GM19240 (cell line): ENCODE measurements around the gene HLA-DRA.
"Not testable (repeated sequence)": the region's sequence is repeated elsewhere in the genome, so short reads cannot be mapped to it uniquely, and the experiment has no call there.

Source experiments
- DNase-seq: peaks from one replicate; pipeline ENCODE4 v3.0.0; 2011; ENCODE audit warnings: low spot score; ENCODE audit not compliant: insufficient read length

Gene HLA-DRA

DNA sequence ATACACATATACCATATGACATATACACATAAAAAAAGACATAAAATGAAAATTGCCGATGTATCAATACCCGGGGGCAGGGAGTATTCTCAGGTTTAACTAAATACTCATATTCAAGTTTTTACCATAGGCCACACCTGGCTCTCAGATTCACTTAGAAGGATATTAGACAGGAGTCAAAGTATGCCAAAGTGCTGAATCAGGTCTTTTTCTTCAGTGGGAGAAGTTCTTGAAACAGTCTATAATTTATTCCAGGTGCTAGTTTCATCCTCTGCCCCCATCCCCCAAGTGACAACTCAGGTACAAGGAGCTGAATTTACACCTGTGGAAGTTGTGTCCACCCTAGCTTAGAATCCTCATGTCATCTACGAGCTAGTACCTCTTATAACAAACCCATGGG, 8.5 kb upstream of the HLA-DRA start:
- no peak for DNase-seq

DNA sequence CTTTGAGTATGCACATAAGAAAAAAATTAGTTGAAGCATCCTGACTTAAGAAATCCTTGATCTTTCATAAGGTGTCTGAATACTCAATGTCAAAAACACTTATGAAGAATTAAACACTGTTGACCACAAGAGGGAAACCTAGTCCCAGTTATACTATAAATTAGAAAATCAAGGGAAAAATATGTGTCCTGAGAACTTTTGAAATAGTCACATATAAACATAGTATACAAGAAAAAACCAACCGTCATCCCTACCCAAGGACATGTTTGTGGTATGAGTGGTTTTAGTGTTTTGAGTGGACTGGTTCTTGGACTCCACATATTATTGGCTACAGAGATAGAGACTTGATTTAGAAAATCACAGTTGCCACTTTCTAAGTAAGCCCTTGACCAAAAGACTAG, 7.6 kb upstream of the HLA-DRA start:
- no peak for DNase-seq

DNA sequence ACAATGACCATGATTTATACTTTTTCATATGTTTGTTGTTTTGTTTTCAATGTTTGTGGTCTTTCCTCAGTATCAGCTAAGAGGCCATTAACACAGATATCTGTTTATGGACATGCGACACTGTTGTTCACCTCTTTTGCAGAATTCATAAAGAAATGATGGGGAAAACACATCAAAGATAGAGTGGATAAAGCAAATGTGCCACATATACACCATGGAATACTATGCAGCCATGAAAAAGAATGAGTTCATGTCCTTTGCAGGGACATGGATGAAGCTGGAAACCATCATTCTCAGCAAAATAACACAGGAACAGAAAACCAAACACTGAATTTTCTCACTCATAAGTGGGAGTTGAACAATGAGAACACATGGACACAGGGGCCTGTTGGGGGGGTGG, 5.7 kb upstream of the HLA-DRA start:
- DNase-seq = not testable (repeated sequence)

DNA sequence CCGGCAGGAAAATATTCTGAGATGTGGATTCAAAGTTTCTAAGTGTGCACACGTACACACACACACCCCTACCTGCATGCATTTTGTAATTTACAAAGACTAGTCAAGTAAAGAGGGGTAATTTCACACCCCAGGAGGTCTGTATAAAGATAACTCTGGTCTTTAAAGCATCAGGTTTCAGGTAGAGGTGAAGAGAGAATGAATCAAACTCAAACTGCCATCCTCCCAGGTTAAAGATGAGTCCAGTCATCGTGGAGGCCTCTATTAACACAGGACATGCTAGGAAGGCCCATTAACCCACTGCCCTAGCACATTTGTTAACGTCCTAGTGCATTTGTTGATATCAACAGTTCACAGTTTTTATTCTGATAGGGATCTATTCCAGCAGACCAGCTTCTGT, 3.5 kb upstream of the HLA-DRA start:
- DNase-seq = no peak

DNA sequence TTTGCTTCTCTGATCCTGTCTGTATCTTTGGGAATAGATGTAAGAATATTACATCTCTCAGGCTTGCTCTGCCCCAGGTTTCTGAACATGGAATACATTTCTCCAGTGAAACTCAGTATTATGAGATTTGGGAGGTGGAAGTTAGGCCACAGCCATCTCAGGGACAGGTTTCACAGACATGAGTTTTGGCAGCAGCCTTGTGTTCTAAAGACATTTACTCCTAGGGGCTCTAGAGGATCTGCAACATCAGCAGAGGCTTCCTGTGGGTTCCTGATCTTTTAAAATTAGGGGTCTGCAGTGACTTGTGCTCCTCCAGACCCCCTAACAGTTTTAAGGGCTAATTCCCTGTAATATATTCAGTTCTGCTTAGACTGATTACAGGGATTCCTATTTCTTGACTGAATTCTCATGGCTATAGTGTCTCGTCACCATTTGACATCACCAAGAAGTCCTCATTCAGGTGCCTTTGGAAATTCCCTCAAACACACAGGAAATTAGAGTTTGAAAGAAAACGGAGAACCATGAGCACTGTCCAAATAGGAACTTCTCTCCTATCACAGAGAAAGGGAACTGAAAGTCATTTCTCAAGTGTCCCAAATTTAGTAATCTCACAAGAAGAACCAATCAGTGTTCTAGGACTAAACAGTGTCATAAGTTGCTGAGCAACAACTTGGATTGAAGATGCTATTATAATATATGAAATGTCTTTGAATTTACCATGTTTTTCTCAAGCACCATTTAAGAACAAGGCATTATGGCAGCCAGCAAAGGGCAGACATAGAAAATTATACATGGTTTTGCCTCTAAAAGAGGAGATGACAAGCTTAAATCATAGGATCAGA, 2.5 kb upstream of the HLA-DRA start:
- no peak for DNase-seq

DNA sequence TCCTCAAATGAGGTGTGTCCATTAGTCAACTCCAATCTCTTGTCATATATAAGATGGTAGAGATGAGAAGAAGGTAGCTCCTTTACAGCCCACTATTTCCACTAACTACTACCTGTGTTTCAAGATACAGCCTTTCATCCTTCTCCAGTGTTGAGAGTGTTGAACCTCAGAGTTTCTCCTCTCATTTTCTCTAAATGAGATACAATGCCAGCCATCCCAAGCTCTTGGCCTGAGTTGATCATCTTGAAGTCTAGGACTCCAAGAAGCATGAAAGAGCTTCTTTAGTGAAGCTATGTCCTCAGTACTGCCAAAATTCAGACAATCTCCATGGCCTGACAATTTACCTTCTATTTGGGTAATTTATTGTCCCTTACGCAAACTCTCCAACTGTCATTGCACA, 548 bp upstream of the HLA-DRA start:
- DNase-seq = no peak

DNA sequence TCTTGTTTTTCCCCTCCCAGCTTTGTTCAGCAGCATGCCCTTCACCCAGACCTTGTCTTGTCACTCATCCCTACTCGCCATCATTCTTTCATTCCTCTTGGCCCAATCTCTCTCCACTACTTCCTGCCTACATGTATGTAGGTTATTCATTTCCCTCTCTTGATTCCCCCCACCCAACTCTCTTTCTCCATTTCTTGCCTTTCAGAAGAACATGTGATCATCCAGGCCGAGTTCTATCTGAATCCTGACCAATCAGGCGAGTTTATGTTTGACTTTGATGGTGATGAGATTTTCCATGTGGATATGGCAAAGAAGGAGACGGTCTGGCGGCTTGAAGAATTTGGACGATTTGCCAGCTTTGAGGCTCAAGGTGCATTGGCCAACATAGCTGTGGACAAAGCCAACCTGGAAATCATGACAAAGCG, 2.6 kb downstream of the HLA-DRA start:
- no peak for DNase-seq

DNA sequence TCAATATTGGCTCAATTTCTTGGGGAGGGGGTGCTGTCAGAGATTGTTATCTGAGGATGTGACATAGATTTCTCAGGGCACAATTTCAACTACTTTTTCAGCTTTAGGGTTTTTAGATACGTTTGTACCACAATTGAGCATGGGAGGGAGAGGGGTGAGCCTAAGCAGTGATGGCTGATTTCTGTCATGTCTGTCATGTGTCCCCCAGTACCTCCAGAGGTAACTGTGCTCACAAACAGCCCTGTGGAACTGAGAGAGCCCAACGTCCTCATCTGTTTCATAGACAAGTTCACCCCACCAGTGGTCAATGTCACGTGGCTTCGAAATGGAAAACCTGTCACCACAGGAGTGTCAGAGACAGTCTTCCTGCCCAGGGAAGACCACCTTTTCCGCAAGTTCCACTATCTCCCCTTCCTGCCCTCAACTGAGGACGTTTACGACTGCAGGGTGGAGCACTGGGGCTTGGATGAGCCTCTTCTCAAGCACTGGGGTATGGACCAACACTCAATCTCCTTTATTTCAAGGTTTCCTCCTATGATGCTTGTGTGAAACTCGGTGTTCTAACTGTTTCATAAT, 3.4 kb downstream of the HLA-DRA start:
- DNase-seq = no peak

DNA sequence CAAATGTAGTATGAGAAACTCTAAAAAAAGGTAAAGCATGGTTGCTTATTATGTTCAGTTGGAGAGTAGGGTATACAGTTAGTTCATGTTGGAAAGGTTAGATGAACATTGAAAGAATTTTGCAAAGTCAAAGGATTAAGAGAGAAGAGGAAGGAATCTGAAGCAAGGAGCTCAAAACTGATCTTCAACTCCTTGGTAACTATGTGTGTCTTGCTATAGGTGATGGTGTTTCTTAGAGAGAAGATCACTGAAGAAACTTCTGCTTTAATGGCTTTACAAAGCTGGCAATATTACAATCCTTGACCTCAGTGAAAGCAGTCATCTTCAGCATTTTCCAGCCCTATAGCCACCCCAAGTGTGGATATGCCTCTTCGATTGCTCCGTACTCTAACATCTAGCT, 4.7 kb downstream of the HLA-DRA start:
- no peak for DNase-seq

DNA sequence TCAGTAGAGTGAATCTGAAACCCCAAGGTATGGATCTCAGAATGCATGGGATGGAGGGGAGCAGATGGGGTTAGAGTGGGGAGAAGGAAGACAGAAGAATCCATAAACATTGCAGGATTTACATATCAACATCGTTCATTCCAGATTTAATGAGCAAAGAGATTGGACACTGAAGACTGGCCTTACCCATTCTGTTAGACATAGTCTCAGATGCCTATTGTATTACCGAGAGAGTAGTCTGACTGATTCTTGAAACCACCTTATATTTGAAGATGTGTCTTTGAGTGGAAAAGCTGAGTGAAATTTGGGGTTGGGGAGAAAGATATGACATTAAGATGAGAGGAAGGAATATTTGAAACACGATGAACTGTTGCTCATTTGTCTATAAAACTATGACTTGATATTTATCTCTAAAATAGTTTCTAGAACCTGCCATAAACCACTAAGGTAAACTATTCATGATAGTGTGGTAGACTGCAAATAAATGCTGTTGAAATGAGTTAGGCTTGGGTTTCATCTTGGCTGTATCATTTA, 5.7 kb downstream of the HLA-DRA start:
- DNase-seq = no peak

DNA sequence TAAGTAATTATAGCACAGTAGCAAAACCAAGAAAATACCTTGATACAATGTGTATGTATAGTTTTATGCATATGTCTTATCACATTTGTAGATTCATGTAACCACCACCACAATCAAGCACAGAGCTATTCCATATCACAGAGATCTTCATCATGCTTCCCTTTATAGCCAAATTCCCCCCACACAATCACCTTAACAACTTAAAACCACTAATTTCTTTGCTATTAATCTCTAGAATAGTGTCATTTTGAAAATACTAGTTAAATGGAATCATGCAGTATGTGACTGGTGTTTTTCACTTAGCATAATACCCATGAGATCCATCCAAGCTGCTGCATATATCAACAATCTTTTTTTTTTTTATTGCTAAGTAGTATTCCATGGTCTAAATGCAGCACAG, 8.2 kb downstream of the HLA-DRA start:
- no peak for DNase-seq

DNA sequence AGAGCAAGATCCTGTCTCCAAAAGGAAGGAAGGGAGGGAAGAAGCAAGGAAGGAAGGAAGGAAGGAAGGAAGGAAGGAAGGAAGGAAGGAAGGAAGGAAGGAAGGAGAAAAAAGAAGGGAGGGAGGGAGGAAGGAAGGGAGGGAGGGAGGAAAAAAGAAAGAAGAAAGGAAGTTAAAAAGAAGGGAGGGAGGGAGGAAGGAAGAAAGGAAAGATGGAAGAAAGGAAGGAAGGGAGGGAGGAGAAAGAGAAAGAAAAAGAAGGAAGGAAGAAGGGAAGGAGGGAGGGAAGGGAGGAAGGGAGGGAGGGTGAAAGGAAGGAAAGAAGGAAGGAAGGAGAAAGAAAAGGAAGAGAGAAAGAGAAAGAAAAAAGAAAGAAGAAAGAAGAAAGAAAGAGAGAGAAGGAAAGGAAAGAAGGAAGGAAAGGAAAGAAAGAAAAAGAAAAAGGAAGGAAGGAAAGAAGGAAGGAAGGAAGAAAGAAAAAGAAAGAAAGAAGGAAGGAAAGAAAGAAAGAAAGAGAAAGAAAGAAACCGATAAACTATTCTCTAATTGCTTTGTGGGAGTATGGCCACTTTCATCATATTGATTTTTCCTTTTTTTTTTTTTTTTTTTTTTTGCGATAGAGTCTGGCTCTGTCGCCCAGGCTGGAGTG, 9.5 kb downstream of the HLA-DRA start:
- no peak for DNase-seq

DNA sequence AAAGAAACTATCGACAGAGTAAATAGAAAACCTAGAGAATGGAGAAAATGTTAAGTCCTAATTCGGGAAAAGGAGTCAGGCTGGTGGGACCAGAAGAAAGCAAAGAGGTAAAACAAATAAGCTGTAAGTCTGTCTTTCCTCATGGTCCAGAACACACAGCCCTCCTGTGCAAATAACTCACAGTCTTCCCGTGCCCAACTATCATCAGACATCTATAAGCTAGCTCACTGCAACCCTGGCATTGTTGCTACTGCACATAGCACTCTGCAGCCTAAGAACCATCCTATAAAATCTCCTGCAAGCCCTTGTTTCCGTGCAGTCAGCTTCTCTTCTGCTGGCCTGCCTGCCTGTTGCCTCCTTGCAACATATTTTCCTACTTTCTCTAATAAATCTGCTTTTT, 17.4 kb downstream of the HLA-DRA start:
- DNase-seq = no peak

DNA sequence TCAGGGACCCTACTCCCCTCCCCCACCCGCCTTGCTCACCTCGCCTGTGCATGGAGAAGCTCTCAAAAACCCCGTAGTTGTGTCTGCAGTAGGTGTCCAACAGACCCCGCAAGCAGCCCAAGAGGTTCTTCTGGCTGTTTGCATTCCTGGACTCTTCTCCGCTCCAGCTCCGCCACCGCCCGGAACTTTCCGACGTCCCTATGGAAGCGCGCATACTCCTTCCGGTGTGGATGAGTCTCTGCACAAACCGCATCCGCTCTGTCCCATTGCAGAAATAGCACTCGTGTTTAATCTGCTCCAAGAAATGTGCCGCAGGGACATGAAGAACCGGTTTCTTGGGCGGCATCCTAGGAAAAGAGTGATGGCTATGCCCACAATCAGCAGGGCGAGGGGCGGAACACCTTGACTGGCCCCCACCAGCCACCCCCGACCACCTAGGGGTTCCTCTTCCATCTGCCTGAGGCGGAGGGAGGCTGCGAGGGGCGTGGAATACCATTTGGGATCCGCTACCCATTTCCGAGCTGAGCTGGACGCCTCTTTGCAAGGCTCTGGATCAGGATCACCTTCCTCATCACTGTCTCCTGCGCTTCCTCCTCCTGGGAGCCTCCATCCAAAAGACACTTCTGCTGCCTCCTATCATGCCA, 20.2 kb downstream of the HLA-DRA start:
- DNase-seq = no peak

DNA sequence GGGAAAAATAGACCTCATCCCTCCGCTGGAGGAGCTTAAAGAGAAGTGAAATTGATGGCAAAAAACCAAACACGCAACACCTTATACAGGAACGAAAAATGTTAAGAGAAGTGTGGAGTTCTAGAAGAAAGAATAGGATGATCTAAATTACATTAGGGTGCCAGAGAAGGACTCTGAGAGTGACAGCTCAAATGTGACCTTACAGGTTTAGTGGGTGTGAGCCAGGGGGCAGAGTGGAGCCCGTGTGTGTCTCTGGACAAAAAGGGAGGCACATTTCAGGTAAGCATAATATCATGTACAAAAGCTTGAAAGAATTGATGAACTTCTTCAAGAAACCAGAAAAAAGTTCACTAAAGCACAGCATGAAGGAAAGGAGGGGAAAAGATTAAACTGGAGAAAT, 20.8 kb downstream of the HLA-DRA start:
- no peak for DNase-seq

DNA sequence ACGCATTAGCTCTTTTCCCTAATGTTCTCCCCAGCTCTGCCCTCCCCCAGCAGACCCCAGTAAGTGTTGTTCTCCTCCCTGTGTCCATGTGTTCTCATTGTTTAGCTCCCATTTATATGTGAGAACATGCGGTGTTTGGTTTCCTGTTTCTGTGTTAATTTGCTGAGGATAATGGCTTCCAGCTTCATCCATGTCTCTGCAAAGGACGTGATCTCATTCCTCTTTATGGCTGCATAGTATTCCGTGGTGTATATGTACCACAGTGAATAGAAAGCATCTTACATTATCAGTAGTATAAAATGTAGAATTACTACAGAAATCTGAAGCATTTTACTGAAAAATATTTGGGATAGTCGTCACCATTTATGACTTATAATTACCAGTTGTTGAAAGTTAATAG, 21.8 kb downstream of the HLA-DRA start:
- no peak for DNase-seq

DNA sequence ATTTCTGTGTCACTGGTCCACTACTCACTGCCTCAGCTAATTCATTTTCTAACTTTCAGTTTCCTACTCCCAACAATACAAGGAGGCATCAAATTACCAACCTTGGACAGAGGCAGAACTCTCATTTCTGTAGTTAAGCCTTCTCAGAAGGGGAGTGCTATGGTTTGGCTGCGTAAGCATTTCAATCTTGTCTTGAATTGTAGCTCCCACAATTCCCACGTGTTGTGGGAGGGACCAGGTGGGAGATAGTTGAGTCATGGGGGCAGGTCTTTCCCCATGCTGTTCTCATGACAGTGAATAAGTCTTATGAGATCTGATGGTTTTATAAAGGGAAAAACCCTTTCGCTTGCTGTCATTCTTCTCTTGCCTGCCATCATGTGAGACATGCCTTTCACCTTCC, 22.9 kb downstream of the HLA-DRA start:
- DNase-seq = peak; percentile 23

DNA sequence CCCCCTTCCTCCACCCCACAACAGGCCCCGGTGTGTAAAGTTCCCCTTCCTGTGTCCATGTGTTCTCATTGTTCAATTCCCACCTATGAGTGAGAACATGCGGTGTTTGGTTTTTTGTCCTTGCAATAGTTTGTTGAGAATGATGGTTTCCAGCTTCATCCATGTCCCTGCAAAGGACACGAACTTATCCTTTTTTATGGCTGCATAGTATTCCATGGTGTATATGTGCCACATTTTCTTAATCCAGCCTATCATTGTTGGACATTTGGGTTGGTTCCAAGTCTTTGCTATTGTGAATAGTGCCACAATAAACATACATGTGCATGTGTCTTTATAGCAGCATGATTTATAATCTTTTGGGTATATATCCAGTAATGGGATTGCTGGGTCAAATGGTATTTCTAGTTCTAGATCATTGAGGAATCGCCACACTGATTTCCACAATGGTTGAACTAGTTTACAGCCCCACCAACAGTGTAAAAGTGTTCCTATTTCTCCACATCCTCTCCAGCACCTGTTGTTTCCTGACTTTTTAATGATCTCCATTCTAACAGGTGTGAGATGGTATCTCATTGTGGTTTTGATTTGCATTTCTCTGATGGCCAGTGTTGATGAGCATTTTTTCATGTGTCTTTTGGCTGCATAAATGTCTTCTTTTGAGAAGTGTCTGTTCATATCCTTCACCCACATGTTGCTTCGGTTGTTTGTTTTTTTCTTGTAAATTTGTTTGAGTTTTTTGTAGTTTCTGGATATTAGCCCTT, 28.2 kb downstream of the HLA-DRA start:
- not testable (repeated sequence) for DNase-seq

DNA sequence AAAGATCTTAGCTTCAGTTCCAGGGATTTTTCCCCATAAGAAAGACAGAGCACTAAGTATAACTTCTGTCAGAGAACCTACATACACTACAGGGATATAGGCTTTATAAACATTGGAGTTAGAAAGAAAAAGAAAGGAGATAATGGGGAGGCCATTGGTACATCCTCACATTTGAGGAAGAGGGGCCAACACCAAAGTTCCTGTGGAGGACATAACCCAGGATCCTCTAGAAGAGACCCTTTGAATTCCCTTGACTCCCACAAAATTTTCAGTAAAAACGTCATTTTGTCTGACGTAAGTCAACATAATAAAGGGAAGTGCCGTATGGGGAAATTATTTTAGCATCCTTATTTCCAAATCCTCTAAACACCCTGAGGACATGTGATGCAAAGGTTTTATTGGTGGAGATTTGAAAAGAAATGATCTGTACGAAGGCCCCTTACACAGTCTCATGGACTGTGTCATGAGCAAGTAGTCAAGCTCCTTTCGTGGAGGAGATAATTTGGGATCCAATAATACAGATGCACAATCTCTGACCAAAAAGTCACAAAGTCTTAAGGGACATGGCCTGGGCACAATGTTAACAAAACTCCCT, 33.2 kb downstream of the HLA-DRA start:
- DNase-seq = no peak
